SK-N-SH (cell line): ENCODE data around the gene TCAF1. TPM values are rescaled to one million over a fixed set of nuclear protein-coding genes. Genes with fewer than 3 reads are reported as not detected.

Experiments used
- CTCF ChIA-PET: fragments of 300-600, 350-600 bp; formaldehyde crosslinking; extraction: SDS; loops from one replicate; lab custom pipeline; 2021; lab: Yijun Ruan, JAX
- POLR2A ChIA-PET: fragments of 350-600 bp; sonication (Branson Sonifier 250); formaldehyde crosslinking; extraction: SDS; loops from one replicate; lab custom pipeline; 2020; ENCODE audit warnings: antibody characterized with exemption, inconsistent platforms; lab: Yijun Ruan, JAX
- DNase-seq: peaks from one replicate; pipeline ENCODE4 v3.0.0; 2012
- H2AFZ ChIP-seq: fragments of 200-600 bp; sonication (generic); 2 replicates; pipeline ENCODE4 v1.8.1; 2016; ENCODE audit warnings: antibody characterized with exemption, mild to moderate bottlenecking, low read depth
- H3F3A ChIP-seq: fragments of 200-600 bp; sonication (generic); replicated peaks from 2 replicates; pipeline ENCODE3; 2016; ENCODE audit warnings: antibody characterized with exemption, mild to moderate bottlenecking; ENCODE audit not compliant: insufficient read depth
- H3K27ac ChIP-seq, 2 experiments: fragments of 200-500 bp in 1 of 2; fragments of 200-600 bp in 1 of 2; sonication (Bioruptor generic) in 1 of 2; sonication (generic), shearing (Covaris generic) in 1 of 2; 2 replicates each; pipeline versions ENCODE4 v1.5.1 to v1.6.1; 2014 to 2016; ENCODE audit warnings: low read depth in 2 of 2, inconsistent platforms in 1 of 2, low read length in 1 of 2, mild to moderate bottlenecking in 1 of 2, mixed read lengths in 1 of 2
- H3K27me3 ChIP-seq: fragments of 200-600 bp; sonication (generic), shearing (Covaris generic); 2 replicates; pipeline ENCODE4 v1.6.1; 2016; ENCODE audit warnings: mixed run types; ENCODE audit not compliant: insufficient read depth
- H3K36me3 ChIP-seq, 2 experiments: fragments of 200-500 bp in 1 of 2; fragments of 200-600 bp in 1 of 2; sonication (Bioruptor generic) in 1 of 2; sonication (generic) in 1 of 2; replicated peaks in 1 of 2; 2 replicates each; pipeline versions ENCODE3 to v1.5.1; 2014 to 2016; ENCODE audit warnings: low read length in 1 of 2, mild to moderate bottlenecking in 1 of 2; ENCODE audit not compliant: insufficient read depth in 2 of 2, control insufficient read depth in 1 of 2
- H3K4me1 ChIP-seq, 2 experiments: fragments of 200-500 bp in 1 of 2; fragments of 200-600 bp in 1 of 2; sonication (Bioruptor generic) in 1 of 2; sonication (generic), shearing (Covaris generic) in 1 of 2; 2 replicates each; pipeline versions ENCODE4 v1.5.1 to v1.6.1; 2014 to 2016; ENCODE audit warnings: low read depth in 1 of 2, low read length in 1 of 2, mixed run types in 1 of 2; ENCODE audit not compliant: insufficient read depth in 2 of 2, control insufficient read depth in 1 of 2
- H3K4me2 ChIP-seq: fragments of 200-600 bp; sonication (generic), shearing (Covaris generic); 2 replicates; pipeline ENCODE4 v1.6.1; 2017; ENCODE audit warnings: mixed run types
- H3K4me3 ChIP-seq, 2 experiments: fragments of 200-500 bp in 1 of 2; fragments of 200-600 bp in 1 of 2; sonication (Bioruptor generic) in 1 of 2; sonication (generic), shearing (Covaris generic) in 1 of 2; 2 replicates each; pipeline versions ENCODE4 v1.5.1 to v1.8.1; 2014 to 2016; ENCODE audit warnings: low read depth in 2 of 2, inconsistent platforms in 1 of 2, low read length in 1 of 2, mild to moderate bottlenecking in 1 of 2, mixed read lengths in 1 of 2, moderate library complexity in 1 of 2
- H3K79me2 ChIP-seq: fragments of 200-600 bp; sonication (generic); 2 replicates; pipeline ENCODE4 v1.8.1; 2017; ENCODE audit warnings: mild to moderate bottlenecking; ENCODE audit not compliant: insufficient read depth
- H3K9ac ChIP-seq: fragments of 200-600 bp; sonication (generic); 2 replicates; pipeline ENCODE4 v1.6.1; 2017; ENCODE audit warnings: mixed run types
- H3K9me2 ChIP-seq: fragments of 200-600 bp; sonication (generic); 2 replicates; pipeline ENCODE4 v1.6.1; 2017; ENCODE audit warnings: mixed run types
- H3K9me3 ChIP-seq: fragments of 200-600 bp; sonication (generic); 2 replicates; pipeline ENCODE4 v1.6.1; 2017; ENCODE audit warnings: mixed run types, mild to moderate bottlenecking, moderate library complexity
- H4K20me1 ChIP-seq: fragments of 200-600 bp; sonication (generic); 2 replicates; pipeline ENCODE4 v1.6.1; 2017; ENCODE audit warnings: mild to moderate bottlenecking, mixed run types; ENCODE audit not compliant: insufficient read depth
- CHD2 ChIP-seq: fragments of 150-350 bp; IDR thresholded peaks from 2 replicates; pipeline ENCODE4 v1.6.1; 2018; ENCODE audit warnings: low read length; ENCODE audit not compliant: partially characterized antibody
- ELF1 ChIP-seq: IDR thresholded peaks from 2 replicates; pipeline ENCODE4 v1.4.0; 2012
- FOXJ3 ChIP-seq: sonication (generic); formaldehyde crosslinking; IDR thresholded peaks from 2 replicates; pipeline ENCODE4 v1.5.1; 2020; ENCODE audit warnings: mild to moderate bottlenecking, missing genetic modification reagents
- POLR2AphosphoS5 ChIP-seq: IDR thresholded peaks from 2 replicates; pipeline ENCODE4 v1.6.1; 2012; ENCODE audit warnings: low read depth, low read length
- RAD21 ChIP-seq: IDR thresholded peaks from 2 replicates; pipeline ENCODE4 v1.6.1; 2012; ENCODE audit warnings: mild to moderate bottlenecking, low read length
- RCOR1 ChIP-seq: fragments of 150-350 bp; IDR thresholded peaks from 2 replicates; pipeline ENCODE4 v1.6.1; 2017; ENCODE audit warnings: antibody characterized with exemption, low read length
- WGBS: methylation state at CpG from one replicate; pipeline ENCODE4 v1.1.6; 2017; ENCODE audit warnings: low lambda C conversion rate; 5-methylcytosine and 5-hydroxymethylcytosine counted together
- polyA plus RNA-seq, 3 experiments: library from polyadenylated mRNA; depleted of rRNA; stranded (reverse); fragments of >200 nt; gene quantifications; 2 replicates each; pipeline ENCODE4 v1.2.3, GENCODE V29; 2012
- TF ChIP-seq, protein P1 (sequence below): fragments of 150-350 bp; IDR thresholded peaks from 2 replicates; pipeline ENCODE4 v1.6.1; 2016; ENCODE audit warnings: mild to moderate bottlenecking, low read depth, low read length
- TF ChIP-seq, protein P2 (sequence below): IDR thresholded peaks from 2 replicates; pipeline ENCODE4 v1.6.1; 2012; ENCODE audit warnings: mild to moderate bottlenecking, low read depth, low read length, moderate library complexity

The TCAF1 gene
- polyA plus RNA-seq, 1 of the 3 experiments (the other 2 are of a cell fraction) = 59.0 TPM

DNA sequence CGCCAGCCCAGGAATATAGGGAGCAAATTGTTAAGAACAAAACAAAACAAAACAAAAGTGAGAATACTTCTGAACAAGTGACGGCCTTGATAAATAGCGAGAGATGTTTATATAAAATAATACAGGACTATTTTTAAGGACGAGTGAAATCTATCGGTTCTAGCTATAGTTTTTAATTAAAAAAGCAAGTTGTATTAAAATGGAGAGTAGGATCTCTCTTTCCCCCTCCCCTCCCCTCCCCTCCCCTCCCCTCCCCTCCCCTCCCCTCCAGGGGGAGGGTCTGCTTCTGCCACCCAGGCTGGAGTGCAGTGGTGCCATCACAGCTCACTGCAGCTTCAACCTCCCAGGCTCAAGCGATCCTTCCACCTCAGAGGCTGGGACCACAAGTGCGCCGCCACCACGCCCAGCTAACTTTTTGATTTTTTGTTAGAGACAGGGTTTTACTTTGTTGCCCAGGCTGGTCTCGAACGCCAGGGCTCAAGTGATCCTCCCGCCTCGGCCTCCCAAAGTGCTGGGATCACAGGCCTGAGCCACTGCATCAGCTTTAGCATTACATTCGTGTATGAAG is 440 bp upstream of the TCAF1 start:
- WGBS = 68% methylated on average over 14 of the region's 14 CpGs
- peaks cover 39% of the 10 kb centered on the region for H3K79me2 ChIP-seq
- H3F3A ChIP-seq = peaks cover 15% of the 10 kb centered on the region
- H3K9me2 ChIP-seq = no peaks in the 10 kb centered on the region
- peak overlapping the region; percentile 90 to 91; a peak in 2 of 4 replicates for H3K4me3 ChIP-seq
- H3K4me1 ChIP-seq = peaks cover 13 to 17% of the 10 kb centered on the region in 2 experiments; a peak in 3 of 4 replicates
- H3K27me3 ChIP-seq = no peaks in the 10 kb centered on the region
- H3K4me2 ChIP-seq = peak overlapping the region; percentile 87; the same call in 1 of the 2 replicates
- H3K36me3 ChIP-seq = peaks cover 7 to 11% of the 10 kb centered on the region in 2 experiments
- H2AFZ ChIP-seq = peak overlapping the region; percentile 69
- DNase-seq = peak; percentile 55
- H3K27ac ChIP-seq = peak overlapping the region; percentile 91 to 98
- CTCF ChIA-PET = interaction anchor here (0.9 to 3.9 kb wide), 8 partner anchors 9 to 522 kb away, joined by 3 to 66 read pairs (median 5); no protein-coding TSS in a partner anchor
- H4K20me1 ChIP-seq = peaks cover 28% of the 10 kb centered on the region
- peak overlapping the region; percentile 86; the same call in 1 of the 2 replicates for H3K9ac ChIP-seq
- POLR2A ChIA-PET = interaction anchor here (0.7 to 4.0 kb wide), 7 partner anchors 9 to 73 kb away, joined by 3 to 89 read pairs (median 4); no protein-coding TSS in a partner anchor
- H3K9me3 ChIP-seq = no peaks in the 10 kb centered on the region; the same call in 1 of the 2 replicates
- peak; percentile 51; the same call in 1 of the 2 replicates for TF ChIP-seq ELF1
- TF ChIP-seq, protein P1, sequence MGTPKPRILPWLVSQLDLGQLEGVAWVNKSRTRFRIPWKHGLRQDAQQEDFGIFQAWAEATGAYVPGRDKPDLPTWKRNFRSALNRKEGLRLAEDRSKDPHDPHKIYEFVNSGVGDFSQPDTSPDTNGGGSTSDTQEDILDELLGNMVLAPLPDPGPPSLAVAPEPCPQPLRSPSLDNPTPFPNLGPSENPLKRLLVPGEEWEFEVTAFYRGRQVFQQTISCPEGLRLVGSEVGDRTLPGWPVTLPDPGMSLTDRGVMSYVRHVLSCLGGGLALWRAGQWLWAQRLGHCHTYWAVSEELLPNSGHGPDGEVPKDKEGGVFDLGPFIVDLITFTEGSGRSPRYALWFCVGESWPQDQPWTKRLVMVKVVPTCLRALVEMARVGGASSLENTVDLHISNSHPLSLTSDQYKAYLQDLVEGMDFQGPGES = 0 out of 2 replicates have a peak, but pooled peaks have one; percentile 21
- TF ChIP-seq RAD21 = no peak
- no peak for TF ChIP-seq POLR2AphosphoS5

DNA sequence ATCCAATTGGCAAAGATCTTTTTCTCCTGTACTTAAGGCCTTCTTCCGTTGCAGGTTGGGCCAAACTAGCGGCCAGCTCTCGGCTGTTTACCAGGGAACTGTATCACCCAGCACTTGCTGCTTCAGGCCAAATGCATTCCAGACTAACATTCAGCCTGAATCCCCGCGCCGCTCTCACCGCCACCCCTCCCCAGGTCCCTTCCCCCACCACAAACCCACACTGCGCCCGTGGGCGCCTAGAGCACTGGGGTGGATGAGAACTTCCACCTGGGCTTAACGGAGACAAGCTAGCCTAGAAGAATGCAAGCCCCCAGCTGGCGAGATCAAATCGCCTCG is 676 bp downstream of the TCAF1 start:
- CTCF ChIA-PET = interaction anchor here (1.1 to 3.9 kb wide), 10 partner anchors 9 to 521 kb away, joined by 3 to 66 read pairs (median 4); no protein-coding TSS in a partner anchor
- Histone ChIP-seq H3K79me2 (peaks cover 49% of the 10 kb centered on the region), H2AFZ (peak overlapping the region; percentile 41; the same call in 1 of the 2 replicates)
- TF ChIP-seq FOXJ3 (peak; percentile 10; the same call in 1 of the 2 replicates), RCOR1 (no peak; the same call in 1 of the 2 replicates), CHD2 (peak; percentile 73)
- TF ChIP-seq, protein P2, sequence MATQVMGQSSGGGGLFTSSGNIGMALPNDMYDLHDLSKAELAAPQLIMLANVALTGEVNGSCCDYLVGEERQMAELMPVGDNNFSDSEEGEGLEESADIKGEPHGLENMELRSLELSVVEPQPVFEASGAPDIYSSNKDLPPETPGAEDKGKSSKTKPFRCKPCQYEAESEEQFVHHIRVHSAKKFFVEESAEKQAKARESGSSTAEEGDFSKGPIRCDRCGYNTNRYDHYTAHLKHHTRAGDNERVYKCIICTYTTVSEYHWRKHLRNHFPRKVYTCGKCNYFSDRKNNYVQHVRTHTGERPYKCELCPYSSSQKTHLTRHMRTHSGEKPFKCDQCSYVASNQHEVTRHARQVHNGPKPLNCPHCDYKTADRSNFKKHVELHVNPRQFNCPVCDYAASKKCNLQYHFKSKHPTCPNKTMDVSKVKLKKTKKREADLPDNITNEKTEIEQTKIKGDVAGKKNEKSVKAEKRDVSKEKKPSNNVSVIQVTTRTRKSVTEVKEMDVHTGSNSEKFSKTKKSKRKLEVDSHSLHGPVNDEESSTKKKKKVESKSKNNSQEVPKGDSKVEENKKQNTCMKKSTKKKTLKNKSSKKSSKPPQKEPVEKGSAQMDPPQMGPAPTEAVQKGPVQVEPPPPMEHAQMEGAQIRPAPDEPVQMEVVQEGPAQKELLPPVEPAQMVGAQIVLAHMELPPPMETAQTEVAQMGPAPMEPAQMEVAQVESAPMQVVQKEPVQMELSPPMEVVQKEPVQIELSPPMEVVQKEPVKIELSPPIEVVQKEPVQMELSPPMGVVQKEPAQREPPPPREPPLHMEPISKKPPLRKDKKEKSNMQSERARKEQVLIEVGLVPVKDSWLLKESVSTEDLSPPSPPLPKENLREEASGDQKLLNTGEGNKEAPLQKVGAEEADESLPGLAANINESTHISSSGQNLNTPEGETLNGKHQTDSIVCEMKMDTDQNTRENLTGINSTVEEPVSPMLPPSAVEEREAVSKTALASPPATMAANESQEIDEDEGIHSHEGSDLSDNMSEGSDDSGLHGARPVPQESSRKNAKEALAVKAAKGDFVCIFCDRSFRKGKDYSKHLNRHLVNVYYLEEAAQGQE = peak; percentile 34; the same call in 1 of the 2 replicates
- TF ChIP-seq, all 33 proteins: peak for 3
- 0% methylated on average over 14 of the region's 14 CpGs for WGBS
- Histone ChIP-seq H3K4me3 (peak overlapping the region; percentile 90 to 91), H3K4me2 (peak overlapping the region; percentile 87), H3K36me3 (peaks cover 11 to 17% of the 10 kb centered on the region in 2 experiments), H3K27me3 (no peaks in the 10 kb centered on the region), H3K9ac (peak overlapping the region; percentile 86), H3K27ac (peak overlapping the region; percentile 91 to 98), H3K9me2 (no peaks in the 10 kb centered on the region), H3K9me3 (no peaks in the 10 kb centered on the region; the same call in 1 of the 2 replicates), H3F3A (peaks cover 19% of the 10 kb centered on the region), H3K4me1 (peaks cover 13 to 17% of the 10 kb centered on the region in 2 experiments; a peak in 3 of 4 replicates), H4K20me1 (peaks cover 31% of the 10 kb centered on the region)
- DNase-seq = no peak
- POLR2A ChIA-PET = interaction anchor here (1.0 to 4.0 kb wide), 5 partner anchors 9 to 508 kb away, joined by 3 to 89 read pairs (median 5); no protein-coding TSS in a partner anchor
